Neural progenitor cell (in vitro differentiated cells): ENCODE data around the gene MPND.

Experiments
- EZH2phosphoT487 ChIP-seq: fragments of 200-600 bp; sonication (generic); IDR thresholded peaks from 2 replicates; pipeline ENCODE4 v1.6.1; 2017; ENCODE audit warnings: antibody characterized with exemption
- TF ChIP-seq, protein P1 (sequence below): fragments of 200-600 bp; sonication (generic); IDR thresholded peaks from 2 replicates; pipeline ENCODE4 v1.5.1; 2017; ENCODE audit warnings: antibody characterized with exemption, mild to moderate bottlenecking

DNA sequence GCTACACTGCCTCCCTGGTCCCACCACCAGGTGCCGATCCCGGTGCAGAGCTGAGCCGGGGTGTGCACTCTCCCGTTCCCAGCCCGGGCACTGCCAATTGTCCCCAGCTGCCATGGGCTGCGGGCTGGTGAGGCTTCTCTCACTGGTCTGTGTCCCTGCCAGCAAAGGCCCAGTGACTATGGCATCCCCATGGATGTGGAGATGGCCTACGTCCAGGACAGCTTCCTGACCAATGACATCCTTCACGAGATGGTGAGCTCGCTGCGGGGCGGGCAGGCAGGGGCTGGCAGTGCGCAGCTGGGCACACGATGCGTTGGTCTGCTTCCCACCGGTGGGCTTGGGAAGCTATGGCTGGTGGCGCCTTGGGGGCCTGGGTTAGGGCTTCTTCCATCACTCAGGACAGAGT, 14.6 kb downstream of the MPND start:
- TF ChIP-seq EZH2phosphoT487: no peak
- TF ChIP-seq, protein P1, sequence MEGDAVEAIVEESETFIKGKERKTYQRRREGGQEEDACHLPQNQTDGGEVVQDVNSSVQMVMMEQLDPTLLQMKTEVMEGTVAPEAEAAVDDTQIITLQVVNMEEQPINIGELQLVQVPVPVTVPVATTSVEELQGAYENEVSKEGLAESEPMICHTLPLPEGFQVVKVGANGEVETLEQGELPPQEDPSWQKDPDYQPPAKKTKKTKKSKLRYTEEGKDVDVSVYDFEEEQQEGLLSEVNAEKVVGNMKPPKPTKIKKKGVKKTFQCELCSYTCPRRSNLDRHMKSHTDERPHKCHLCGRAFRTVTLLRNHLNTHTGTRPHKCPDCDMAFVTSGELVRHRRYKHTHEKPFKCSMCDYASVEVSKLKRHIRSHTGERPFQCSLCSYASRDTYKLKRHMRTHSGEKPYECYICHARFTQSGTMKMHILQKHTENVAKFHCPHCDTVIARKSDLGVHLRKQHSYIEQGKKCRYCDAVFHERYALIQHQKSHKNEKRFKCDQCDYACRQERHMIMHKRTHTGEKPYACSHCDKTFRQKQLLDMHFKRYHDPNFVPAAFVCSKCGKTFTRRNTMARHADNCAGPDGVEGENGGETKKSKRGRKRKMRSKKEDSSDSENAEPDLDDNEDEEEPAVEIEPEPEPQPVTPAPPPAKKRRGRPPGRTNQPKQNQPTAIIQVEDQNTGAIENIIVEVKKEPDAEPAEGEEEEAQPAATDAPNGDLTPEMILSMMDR: no peak
